ENCODE results near the gene CHAF1A. TPM values are rescaled to one million over a fixed set of nuclear protein-coding genes. Genes with fewer than 3 reads are reported as not detected.

CHAF1A gene
- total RNA-seq, 1 experiment from 2014 or later: 16.7 TPM

GRCh38 chr19:4399812-4400134 is 2.7 kb upstream of the CHAF1A start:
- H3K4me3 Mint-ChIP-seq (ENCODE audit: unreplicated experiment): peak overlapping the region; percentile 78
- H3K27ac Mint-ChIP-seq (ENCODE audit: low read depth, unreplicated experiment): peak overlapping the region; percentile 81
- no peaks in the 10 kb centered on the region for H3K9me3 Mint-ChIP-seq (ENCODE audit: unreplicated experiment)
- DNase-seq (ENCODE audit: unreplicated experiment): peak; percentile 35
- intact Hi-C loops (cut with micrococcal nuclease): loop anchor here (1.0 kb wide), 2 partner anchors 25 to 30 kb away; no protein-coding TSS in a partner anchor
- ChIA-PET POLR2A (interaction anchor here (0.5 to 3.3 kb wide), 10 partner anchors 14 to 153 kb away, joined by 3 to 93 read pairs (median 5); partner anchors contain the start of genes MPND and YJU2), CTCF (interaction anchor here (0.6 to 2.9 kb wide), 13 partner anchors 9 to 415 kb away, joined by 3 to 16 read pairs (median 6); partner anchors contain the start of genes EEF2 and MPND)
- peaks cover 36% of the 10 kb centered on the region for H3K4me1 Mint-ChIP-seq (ENCODE audit: insufficient read depth, unreplicated experiment)
- H3K27me3 Mint-ChIP-seq (ENCODE audit: insufficient read depth, unreplicated experiment): no peaks in the 10 kb centered on the region
- no TSS peak for BruUV-seq (replicated peaks)
- H3K36me3 Mint-ChIP-seq (ENCODE audit: insufficient read depth, unreplicated experiment): peaks cover 23% of the 10 kb centered on the region
- no peak for TF ChIP-seq CTCF (IDR thresholded peaks at IDR 0.05; ENCODE audit: unreplicated experiment)

- Mint-ChIP-seq H3K4me3 (ENCODE audit: unreplicated experiment) (peak within 1 kb of the TSS; percentile 78), H3K27me3 (ENCODE audit: insufficient read depth, unreplicated experiment) (no peaks in the 10 kb centered on the region), H3K4me1 (ENCODE audit: insufficient read depth, unreplicated experiment) (peaks cover 33% of the 10 kb centered on the region), H3K9me3 (ENCODE audit: unreplicated experiment) (no peaks in the 10 kb centered on the region), H3K27ac (ENCODE audit: low read depth, unreplicated experiment) (peak within 1 kb of the TSS; percentile 94), H3K36me3 (ENCODE audit: insufficient read depth, unreplicated experiment) (peaks cover 17% of the 10 kb centered on the region)
- TF ChIP-seq CTCF (IDR thresholded peaks at IDR 0.05; ENCODE audit: unreplicated experiment): peak; percentile 98
- BruUV-seq (replicated peaks): no TSS peak
- POLR2A ChIA-PET: interaction anchor here (0.5 to 3.3 kb wide), 17 partner anchors 15 to 843 kb away, joined by 3 to 93 read pairs (median 4); partner anchors contain the start of genes EEF2, MPND and YJU2
- CTCF ChIA-PET: interaction anchor here (0.6 to 2.9 kb wide), 26 partner anchors 9 to 1947 kb away, joined by 3 to 16 read pairs (median 4); partner anchors contain the start of genes EEF2 and MPND
- intact Hi-C loops (cut with micrococcal nuclease): loop anchor here (1.0 kb wide), 1 partner anchor 31 kb away; no protein-coding TSS in a partner anchor
- peak; percentile 90 for DNase-seq (ENCODE audit: unreplicated experiment)
These were observed 2.1 kb upstream of the CHAF1A start, which contains the start of gene SH3GL1 for GRCh38 chr19:4400135-4400936. Gene SH3GL1 (minus strand): TSS chr19:4400547. CDS start chr19:4400368, 179 bp downstream.

GRCh38 chr19:4401769-4402170 is 670 bp upstream of the CHAF1A start:
- no peak for DNase-seq (ENCODE audit: unreplicated experiment)
- TF ChIP-seq CTCF (IDR thresholded peaks at IDR 0.05; ENCODE audit: unreplicated experiment): no peak
- H3K9me3 Mint-ChIP-seq (ENCODE audit: unreplicated experiment): no peaks in the 10 kb centered on the region
- H3K27ac Mint-ChIP-seq (ENCODE audit: low read depth, unreplicated experiment): peak overlapping the region; percentile 94
- peaks cover 3% of the 10 kb centered on the region for H3K36me3 Mint-ChIP-seq (ENCODE audit: insufficient read depth, unreplicated experiment)
- CTCF ChIA-PET: interaction anchor here (1.0 to 2.9 kb wide), 6 partner anchors 9 to 50 kb away, joined by 4 to 12 read pairs (median 6); no protein-coding TSS in a partner anchor
- H3K27me3 Mint-ChIP-seq (ENCODE audit: insufficient read depth, unreplicated experiment): no peaks in the 10 kb centered on the region
- POLR2A ChIA-PET: interaction anchor here (0.6 to 3.3 kb wide), 27 partner anchors 12 to 1501 kb away, joined by 3 to 93 read pairs (median 4); partner anchors contain the start of genes HDGFL2, MPND, MRPL54 and YJU2
- peaks cover 30% of the 10 kb centered on the region for H3K4me1 Mint-ChIP-seq (ENCODE audit: insufficient read depth, unreplicated experiment)
- TSS peak; percentile 42 for BruUV-seq (replicated peaks)
- peak overlapping the region; percentile 71 for H3K4me3 Mint-ChIP-seq (ENCODE audit: unreplicated experiment)
- intact Hi-C loops (cut with micrococcal nuclease): no loop called here
